SK-N-SH (cell line): Measurements from ENCODE around the gene FGD4. TPM values are rescaled to one million over a fixed set of nuclear protein-coding genes. Genes with fewer than 3 reads are reported as not detected.

Experiments
- CTCF ChIA-PET: fragments of 300-600, 350-600 bp; formaldehyde crosslinking; extraction: SDS; loops from one replicate; lab custom pipeline; 2021; lab: Yijun Ruan, JAX
- POLR2A ChIA-PET: fragments of 350-600 bp; sonication (Branson Sonifier 250); formaldehyde crosslinking; extraction: SDS; loops from one replicate; lab custom pipeline; 2020; ENCODE audit warnings: antibody characterized with exemption, inconsistent platforms; lab: Yijun Ruan, JAX
- DNase-seq: peaks from one replicate; pipeline ENCODE4 v3.0.0; 2012
- H2AFZ ChIP-seq: fragments of 200-600 bp; sonication (generic); 2 replicates; pipeline ENCODE4 v1.8.1; 2016; ENCODE audit warnings: antibody characterized with exemption, mild to moderate bottlenecking, low read depth
- H3F3A ChIP-seq: fragments of 200-600 bp; sonication (generic); replicated peaks from 2 replicates; pipeline ENCODE3; 2016; ENCODE audit warnings: antibody characterized with exemption, mild to moderate bottlenecking; ENCODE audit not compliant: insufficient read depth
- H3K27ac ChIP-seq, 2 experiments: fragments of 200-500 bp in 1 of 2; fragments of 200-600 bp in 1 of 2; sonication (Bioruptor generic) in 1 of 2; sonication (generic), shearing (Covaris generic) in 1 of 2; 2 replicates each; pipeline versions ENCODE4 v1.5.1 to v1.6.1; 2014 to 2016; ENCODE audit warnings: low read depth in 2 of 2, inconsistent platforms in 1 of 2, low read length in 1 of 2, mild to moderate bottlenecking in 1 of 2, mixed read lengths in 1 of 2
- H3K27me3 ChIP-seq: fragments of 200-600 bp; sonication (generic), shearing (Covaris generic); 2 replicates; pipeline ENCODE4 v1.6.1; 2016; ENCODE audit warnings: mixed run types; ENCODE audit not compliant: insufficient read depth
- H3K36me3 ChIP-seq, 2 experiments: fragments of 200-500 bp in 1 of 2; fragments of 200-600 bp in 1 of 2; sonication (Bioruptor generic) in 1 of 2; sonication (generic) in 1 of 2; replicated peaks in 1 of 2; 2 replicates each; pipeline versions ENCODE3 to v1.5.1; 2014 to 2016; ENCODE audit warnings: low read length in 1 of 2, mild to moderate bottlenecking in 1 of 2; ENCODE audit not compliant: insufficient read depth in 2 of 2, control insufficient read depth in 1 of 2
- H3K4me1 ChIP-seq, 2 experiments: fragments of 200-500 bp in 1 of 2; fragments of 200-600 bp in 1 of 2; sonication (Bioruptor generic) in 1 of 2; sonication (generic), shearing (Covaris generic) in 1 of 2; 2 replicates each; pipeline versions ENCODE4 v1.5.1 to v1.6.1; 2014 to 2016; ENCODE audit warnings: low read depth in 1 of 2, low read length in 1 of 2, mixed run types in 1 of 2; ENCODE audit not compliant: insufficient read depth in 2 of 2, control insufficient read depth in 1 of 2
- H3K4me2 ChIP-seq: fragments of 200-600 bp; sonication (generic), shearing (Covaris generic); 2 replicates; pipeline ENCODE4 v1.6.1; 2017; ENCODE audit warnings: mixed run types
- H3K4me3 ChIP-seq, 2 experiments: fragments of 200-500 bp in 1 of 2; fragments of 200-600 bp in 1 of 2; sonication (Bioruptor generic) in 1 of 2; sonication (generic), shearing (Covaris generic) in 1 of 2; 2 replicates each; pipeline versions ENCODE4 v1.5.1 to v1.8.1; 2014 to 2016; ENCODE audit warnings: low read depth in 2 of 2, inconsistent platforms in 1 of 2, low read length in 1 of 2, mild to moderate bottlenecking in 1 of 2, mixed read lengths in 1 of 2, moderate library complexity in 1 of 2
- H3K79me2 ChIP-seq: fragments of 200-600 bp; sonication (generic); 2 replicates; pipeline ENCODE4 v1.8.1; 2017; ENCODE audit warnings: mild to moderate bottlenecking; ENCODE audit not compliant: insufficient read depth
- H3K9ac ChIP-seq: fragments of 200-600 bp; sonication (generic); 2 replicates; pipeline ENCODE4 v1.6.1; 2017; ENCODE audit warnings: mixed run types
- H3K9me2 ChIP-seq: fragments of 200-600 bp; sonication (generic); 2 replicates; pipeline ENCODE4 v1.6.1; 2017; ENCODE audit warnings: mixed run types
- H3K9me3 ChIP-seq: fragments of 200-600 bp; sonication (generic); 2 replicates; pipeline ENCODE4 v1.6.1; 2017; ENCODE audit warnings: mixed run types, mild to moderate bottlenecking, moderate library complexity
- H4K20me1 ChIP-seq: fragments of 200-600 bp; sonication (generic); 2 replicates; pipeline ENCODE4 v1.6.1; 2017; ENCODE audit warnings: mild to moderate bottlenecking, mixed run types; ENCODE audit not compliant: insufficient read depth
- ELF1 ChIP-seq: IDR thresholded peaks from 2 replicates; pipeline ENCODE4 v1.4.0; 2012
- EP300 ChIP-seq, 2 experiments: IDR thresholded peaks; 2 replicates each; pipeline versions ENCODE4 v1.4.0 to v1.6.1; 2012; ENCODE audit warnings: borderline replicate concordance in 1 of 2, low read depth in 1 of 2, low read length in 1 of 2
- FOSL2 ChIP-seq: IDR thresholded peaks from 2 replicates; pipeline ENCODE4 v1.4.0; 2012; ENCODE audit warnings: low read depth, mild to moderate bottlenecking, moderate library complexity, borderline replicate concordance
- FOXM1 ChIP-seq: IDR thresholded peaks from 2 replicates; pipeline ENCODE4 v1.4.0; 2012; ENCODE audit warnings: low read depth, mild to moderate bottlenecking
- GATA2 ChIP-seq: sonication (generic); formaldehyde crosslinking; IDR thresholded peaks from 2 replicates; pipeline ENCODE4 v1.5.0; 2020; ENCODE audit warnings: mild to moderate bottlenecking, missing genetic modification reagents
- IRF3 ChIP-seq: fragments of 150-350 bp; IDR thresholded peaks from 2 replicates; pipeline ENCODE4 v1.6.1; 2016; ENCODE audit warnings: mild to moderate bottlenecking, low read depth, low read length
- JUND ChIP-seq: IDR thresholded peaks from 2 replicates; pipeline ENCODE4 v1.4.0; 2012
- MAX ChIP-seq: IDR thresholded peaks from 2 replicates; pipeline ENCODE4 v1.4.0; 2012; ENCODE audit warnings: low read depth
- MEF2A ChIP-seq: IDR thresholded peaks from 2 replicates; pipeline ENCODE4 v1.4.0; 2012; ENCODE audit warnings: low read depth, borderline replicate concordance
- MXI1 ChIP-seq: IDR thresholded peaks from 2 replicates; pipeline ENCODE4 v1.6.1; 2012; ENCODE audit warnings: mild to moderate bottlenecking, low read depth, low read length, improper control_type of control experiment
- NRF1 ChIP-seq: IDR thresholded peaks from 2 replicates; pipeline ENCODE4 v1.6.1; 2012; ENCODE audit warnings: low read depth, mild to moderate bottlenecking, low read length
- PBX3 ChIP-seq: IDR thresholded peaks from 2 replicates; pipeline ENCODE4; 2012
- SIN3A ChIP-seq: IDR thresholded peaks from 2 replicates; pipeline ENCODE4 v1.6.1; 2012; ENCODE audit warnings: low read depth, mild to moderate bottlenecking, low read length, moderate library complexity, borderline replicate concordance
- SMC3 ChIP-seq: IDR thresholded peaks from 2 replicates; pipeline ENCODE4 v1.6.1; 2012; ENCODE audit warnings: low read depth, low read length, improper control_type of control experiment
- TCF12 ChIP-seq: IDR thresholded peaks from 2 replicates; pipeline ENCODE4 v1.4.0; 2012
- TEAD4 ChIP-seq: IDR thresholded peaks from 2 replicates; pipeline ENCODE4 v1.4.0; 2012; ENCODE audit warnings: mild to moderate bottlenecking, borderline replicate concordance; ENCODE audit not compliant: insufficient read depth
- USF2 ChIP-seq: fragments of 150-350 bp; IDR thresholded peaks from 2 replicates; pipeline ENCODE4 v1.6.1; 2017; ENCODE audit warnings: antibody characterized with exemption, low read length, low read depth, borderline replicate concordance
- YY1 ChIP-seq: IDR thresholded peaks from 2 replicates; pipeline ENCODE4 v1.4.0; 2012; ENCODE audit warnings: low read depth, mild to moderate bottlenecking
- ZBTB33 ChIP-seq: IDR thresholded peaks from 2 replicates; pipeline ENCODE4 v1.4.0; 2012; ENCODE audit warnings: low read depth, borderline replicate concordance
- WGBS: methylation state at CpG from one replicate; pipeline ENCODE4 v1.1.6; 2017; ENCODE audit warnings: low lambda C conversion rate; 5-methylcytosine and 5-hydroxymethylcytosine counted together
- polyA plus RNA-seq, 3 experiments: library from polyadenylated mRNA; depleted of rRNA; stranded (reverse); fragments of >200 nt; gene quantifications; 2 replicates each; pipeline ENCODE4 v1.2.3, GENCODE V29; 2012

The FGD4 gene
- polyA plus RNA-seq, 1 of the 3 experiments (the other 2 are of a cell fraction) = 0.26 TPM

- Histone ChIP-seq H3K4me1 (no peaks in the 10 kb centered on the region), H3K9me2 (no peaks in the 10 kb centered on the region), H3K27ac (no peak overlapping the region), H3K36me3 (peaks cover 3 to 17% of the 10 kb centered on the region in 2 experiments), H3K27me3 (no peaks in the 10 kb centered on the region), H4K20me1 (peaks cover 15% of the 10 kb centered on the region), H3K4me2 (no peak overlapping the region), H3K9ac (no peak overlapping the region), H3K79me2 (peaks cover 99% of the 10 kb centered on the region), H3F3A (no peaks in the 10 kb centered on the region), H2AFZ (no peak overlapping the region), H3K4me3 (no peak overlapping the region), H3K9me3 (no peaks in the 10 kb centered on the region)
- POLR2A ChIA-PET = no interaction called here
- TF ChIP-seq ELF1 (no peak), YY1 (no peak), SMC3 (no peak), ZBTB33 (no peak), MXI1 (no peak), NRF1 (no peak), PBX3 (no peak), TEAD4 (no peak), SIN3A (no peak), JUND (no peak), GATA2 (no peak), MEF2A (no peak), FOSL2 (no peak), EP300 (IDR thresholded peaks at IDR 0.05; ENCODE audit: borderline replicate concordance in 1 of 2, low read depth in 1 of 2, low read length in 1 of 2) (no peak), MAX (no peak), TCF12 (no peak), FOXM1 (no peak), IRF3 (no peak), USF2 (no peak)
- WGBS = 88% methylated on average over 8 of the region's 8 CpGs
- CTCF ChIA-PET = interaction anchor here (1.3 to 1.6 kb wide), 2 partner anchors 43 to 65 kb away, joined by 3 to 4 read pairs; partner anchors contain the start of gene YARS2
- DNase-seq = no peak
Observed at GRCh38 chr12:32690927-32691326, 291.6 kb downstream of the FGD4 start.
